PC-3 (cell line): ENCODE measurements around the gene AVP. TPM values are rescaled to one million over a fixed set of nuclear protein-coding genes. Genes with fewer than 3 reads are reported as not detected.

Experiments used
- ATAC-seq: fragments of 200-7000 bp; cut with Tn5 transposase; 2 replicates; pipeline ENCODE4 v1.9.1; 2020; ENCODE audit warnings: mild to moderate bottlenecking, moderate library complexity
- BruUV-seq: library from RNA; stranded (reverse); fragments of 400-500 nt; replicated peaks from 2 replicates; lab custom pipeline; 2021; lab: Mats Ljungman, UMichigan
- CTCF ChIA-PET: fragments of 300-600 bp; sonication (Branson Sonifier 250); formaldehyde crosslinking; loops from one replicate; lab custom pipeline; 2022; ENCODE audit warnings: antibody characterized with exemption; lab: Charles Lee
- POLR2A ChIA-PET: fragments of 300-600 bp; sonication (Branson Sonifier 250); formaldehyde crosslinking; loops from one replicate; lab custom pipeline; 2022; ENCODE audit warnings: antibody characterized with exemption; ENCODE audit not compliant: unreplicated experiment; lab: Charles Lee
- DNase-seq: peaks from one replicate; pipeline ENCODE4 v3.0.0-alpha.2; 2015
- H2AFZ ChIP-seq: fragments of 300-600 bp; sonication (generic); 2 replicates; pipeline ENCODE4 v1.6.0; 2016; ENCODE audit warnings: antibody characterized with exemption, low read length
- H3F3A ChIP-seq: fragments of 300-600 bp; sonication (generic); one replicate; pipeline ENCODE4 v1.6.0; 2017; ENCODE audit warnings: antibody characterized with exemption, low read length, control low read depth, mild to moderate bottlenecking; ENCODE audit not compliant: unreplicated experiment
- H3K27ac ChIP-seq: fragments of 300-600 bp; sonication (generic); 2 replicates; pipeline ENCODE4 v1.5.1; 2016; ENCODE audit warnings: mild to moderate bottlenecking, low read length
- H3K27me3 ChIP-seq: fragments of 300-600 bp; sonication (generic); 2 replicates; pipeline ENCODE4 v1.6.1; 2016; ENCODE audit warnings: low read length, mixed read lengths
- H3K36me3 ChIP-seq: fragments of 300-600 bp; sonication (generic); 2 replicates; pipeline ENCODE4 v1.6.1; 2016; ENCODE audit warnings: low read depth, mixed run types, low read length, mixed read lengths
- H3K4me1 ChIP-seq: fragments of 300-600 bp; sonication (generic); 2 replicates; pipeline ENCODE4 v1.5.1; 2016; ENCODE audit warnings: low read length; ENCODE audit not compliant: insufficient read depth
- H3K4me2 ChIP-seq: fragments of 300-600 bp; sonication (generic); 2 replicates; pipeline ENCODE4 v1.6.0; 2016; ENCODE audit warnings: low read length
- H3K4me3 ChIP-seq: fragments of 300-600 bp; sonication (generic); 2 replicates; pipeline ENCODE4 v1.5.1; 2016; ENCODE audit warnings: mild to moderate bottlenecking, low read length, mixed read lengths
- H3K79me2 ChIP-seq: fragments of 300-600 bp; sonication (generic); 2 replicates; pipeline ENCODE4 v1.6.1; 2017; ENCODE audit warnings: low read length, mixed read lengths
- H3K9ac ChIP-seq: fragments of 300-600 bp; sonication (generic); 2 replicates; pipeline ENCODE4 v1.6.0; 2016; ENCODE audit warnings: mild to moderate bottlenecking, low read length
- H3K9me2 ChIP-seq: fragments of 300-600 bp; sonication (generic); replicated peaks from 2 replicates; pipeline ENCODE4 v1.6.1; 2016; ENCODE audit warnings: mixed run types, low read length, mixed read lengths
- H3K9me3 ChIP-seq: fragments of 300-600 bp; sonication (generic); 2 replicates; pipeline ENCODE4 v1.6.1; 2016; ENCODE audit warnings: low read length, mixed read lengths
- H4K20me1 ChIP-seq: fragments of 300-600 bp; sonication (generic); 2 replicates; pipeline ENCODE4 v1.6.1; 2016; ENCODE audit warnings: low read length, mixed read lengths
- CTCF ChIP-seq: fragments of 300-600 bp; sonication (generic); conservative IDR thresholded peaks from 2 replicates; pipeline ENCODE4 v1.5.1; 2017; ENCODE audit warnings: antibody characterized with exemption, low read depth, mild to moderate bottlenecking, low read length
- EZH2phosphoT487 ChIP-seq: fragments of 300-600 bp; sonication (generic); IDR thresholded peaks from 2 replicates; pipeline ENCODE4 v1.6.1; 2018; ENCODE audit warnings: mild to moderate bottlenecking, antibody characterized with exemption, low read length, borderline replicate concordance
- intact Hi-C: fragments of 100-400 bp; cut with micrococcal nuclease; formaldehyde crosslinking; loops from 2 replicates; pipeline ENCODE4 v1.9.0; 2023
- total RNA-seq: library from RNA; depleted of rRNA; stranded (reverse); fragments of >200 nt; gene quantifications from 2 replicates; pipeline ENCODE4 v1.2.3, GENCODE V29; 2014

Gene AVP
- total RNA-seq, 1 experiment from 2014 or later = not detected

GRCh38 chr20:3068986-3069900 lies 15.3 kb downstream of the AVP start:
- Histone ChIP-seq H3K27ac (no peak overlapping the region), H3K27me3 (no peaks in the 10 kb centered on the region), H3K4me3 (no peak overlapping the region), H3F3A (no peaks in the 10 kb centered on the region), H3K79me2 (no peaks in the 10 kb centered on the region), H3K4me2 (no peak overlapping the region), H3K9ac (no peak overlapping the region), H4K20me1 (no peaks in the 10 kb centered on the region), H3K36me3 (no peaks in the 10 kb centered on the region), H2AFZ (no peak overlapping the region), H3K9me3 (no peaks in the 10 kb centered on the region), H3K9me2 (no peaks in the 10 kb centered on the region), H3K4me1 (0 out of 2 replicates have a peak, but pooled peaks cover 5% of the 10 kb centered on the region)
- CTCF ChIA-PET = interaction anchor here (0.7 kb wide), 1 partner anchor 314 kb away, joined by 3 read pairs; no protein-coding TSS in a partner anchor
- intact Hi-C loops = no loop called here
- ATAC-seq (peak; percentile 71), DNase-seq (peak; percentile 43)
- BruUV-seq = no TSS peak
- no peak for TF ChIP-seq EZH2phosphoT487
- peak; percentile 44 for TF ChIP-seq CTCF
- POLR2A ChIA-PET = no interaction called here

GRCh38 chr20:3068075-3068474 lies 16.4 kb downstream of the AVP start:
- Histone ChIP-seq H3F3A (no peaks in the 10 kb centered on the region), H2AFZ (no peak overlapping the region), H3K4me3 (no peak overlapping the region), H3K27me3 (no peaks in the 10 kb centered on the region), H3K36me3 (no peaks in the 10 kb centered on the region), H3K79me2 (no peaks in the 10 kb centered on the region), H3K9me2 (no peaks in the 10 kb centered on the region), H3K9ac (no peak overlapping the region), H3K9me3 (no peaks in the 10 kb centered on the region), H3K4me2 (no peak overlapping the region), H3K4me1 (0 out of 2 replicates have a peak, but pooled peaks cover 5% of the 10 kb centered on the region), H3K27ac (no peak overlapping the region), H4K20me1 (no peaks in the 10 kb centered on the region)
- ATAC-seq (no peak), DNase-seq (no peak)
- intact Hi-C loops = no loop called here
- TF ChIP-seq CTCF = no peak
- no TSS peak for BruUV-seq
- ChIA-PET CTCF (no interaction called here), POLR2A (interaction anchor here (0.6 kb wide), 1 partner anchor 372 kb away, joined by 4 read pairs; no protein-coding TSS in a partner anchor)
